ENCODE data around the gene DNAH2. TPM values are rescaled to one million over a fixed set of nuclear protein-coding genes. Genes with fewer than 3 reads are reported as not detected.

The DNAH2 gene
- total and polyA plus RNA-seq, 2 of the 4 experiments (the other 2 are of a cell fraction) = under 0.01 to 0.02 TPM

Other genes starting within 250 kb of the DNAH2 start
- 6.3 and 8.3 TPM in 2 replicates for gene ZBTB4, start 238.1 kb upstream of the DNAH2 start, total RNA-seq (2012; rRNA removed)
- 20.1 and 20.3 TPM in 2 replicates for gene ZBTB4, start 238.1 kb upstream of the DNAH2 start, polyA plus RNA-seq (2012; rRNA removed)
- gene SLC35G6, start 236.3 kb upstream of the DNAH2 start, total RNA-seq (2012; rRNA removed) = not detected in 2 replicates
- not detected in 2 replicates for gene SLC35G6, start 236.3 kb upstream of the DNAH2 start, polyA plus RNA-seq (2012; rRNA removed)
- gene POLR2A, start 233.4 kb upstream of the DNAH2 start, total RNA-seq (2012; rRNA removed) = 56.4 and 56.6 TPM in 2 replicates
- 38.4 and 54.0 TPM in 2 replicates for gene POLR2A, start 233.4 kb upstream of the DNAH2 start, polyA plus RNA-seq (2012; rRNA removed)
- gene TNFSF12, start 168.7 kb upstream of the DNAH2 start, total RNA-seq (2012; rRNA removed) = 2.7 and 3.6 TPM in 2 replicates
- gene TNFSF12, start 168.7 kb upstream of the DNAH2 start, polyA plus RNA-seq (2012; rRNA removed) = 22.0 and 23.1 TPM in 2 replicates
- 0.56 TPM in 1 of 2 replicates, not detected in the other for gene TNFSF13, start 159.0 kb upstream of the DNAH2 start, total RNA-seq (2012; rRNA removed)
- 0.98 and 1.3 TPM in 2 replicates for gene TNFSF13, start 159.0 kb upstream of the DNAH2 start, polyA plus RNA-seq (2012; rRNA removed)
- 72.8 and 120 TPM in 2 replicates for gene SENP3, start 155.8 kb upstream of the DNAH2 start, total RNA-seq (2012; rRNA removed)
- gene SENP3, start 155.8 kb upstream of the DNAH2 start, polyA plus RNA-seq (2012; rRNA removed) = 74.7 and 82.4 TPM in 2 replicates
- 16.0 and 23.3 TPM in 2 replicates for gene CD68, start 138.1 kb upstream of the DNAH2 start, total RNA-seq (2012; rRNA removed)
- gene CD68, start 138.1 kb upstream of the DNAH2 start, polyA plus RNA-seq (2012; rRNA removed) = 43.1 and 55.0 TPM in 2 replicates
- 142 and 149 TPM in 2 replicates for gene MPDU1, start 133.9 kb upstream of the DNAH2 start, total RNA-seq (2012; rRNA removed)
- 135 and 152 TPM in 2 replicates for gene MPDU1, start 133.9 kb upstream of the DNAH2 start, polyA plus RNA-seq (2012; rRNA removed)
- 0.18 and 0.28 TPM in 2 replicates for gene SOX15, start 127.7 kb upstream of the DNAH2 start, total RNA-seq (2012; rRNA removed)
- 0.62 and 1.0 TPM in 2 replicates for gene SOX15, start 127.7 kb upstream of the DNAH2 start, polyA plus RNA-seq (2012; rRNA removed)
- 38.6 and 39.1 TPM in 2 replicates for gene FXR2, start 102.8 kb upstream of the DNAH2 start, total RNA-seq (2012; rRNA removed)
- 55.9 and 59.8 TPM in 2 replicates for gene FXR2, start 102.8 kb upstream of the DNAH2 start, polyA plus RNA-seq (2012; rRNA removed)
- gene SAT2, start 89.9 kb upstream of the DNAH2 start, total RNA-seq (2012; rRNA removed) = 20.4 and 21.4 TPM in 2 replicates
- 43.8 and 45.9 TPM in 2 replicates for gene SAT2, start 89.9 kb upstream of the DNAH2 start, polyA plus RNA-seq (2012; rRNA removed)
- 0.36 TPM in 1 of 2 replicates, not detected in the other for gene SHBG, start 87.6 kb upstream of the DNAH2 start, total RNA-seq (2012; rRNA removed)
- 0.38 and 0.40 TPM in 2 replicates for gene SHBG, start 87.6 kb upstream of the DNAH2 start, polyA plus RNA-seq (2012; rRNA removed)
- not detected in 2 replicates for gene ATP1B2, start 66.8 kb upstream of the DNAH2 start, total RNA-seq (2012; rRNA removed)
- 0.02 TPM in 1 of 2 replicates, not detected in the other for gene ATP1B2, start 66.8 kb upstream of the DNAH2 start, polyA plus RNA-seq (2012; rRNA removed)
- gene TP53, start 30.3 kb upstream of the DNAH2 start, total RNA-seq (2012; rRNA removed) = 26.4 and 31.2 TPM in 2 replicates
- 41.6 and 48.5 TPM in 2 replicates for gene TP53, start 30.3 kb upstream of the DNAH2 start, polyA plus RNA-seq (2012; rRNA removed)
- gene WRAP53, start 29.3 kb upstream of the DNAH2 start, total RNA-seq (2012; rRNA removed) = 5.0 and 6.6 TPM in 2 replicates
- gene WRAP53, start 29.3 kb upstream of the DNAH2 start, polyA plus RNA-seq (2012; rRNA removed) = 9.4 and 9.5 TPM in 2 replicates
- gene EFNB3, start 12.5 kb upstream of the DNAH2 start, total RNA-seq (2012; rRNA removed) = 0.54 and 0.56 TPM in 2 replicates
- gene EFNB3, start 12.5 kb upstream of the DNAH2 start, polyA plus RNA-seq (2012; rRNA removed) = 2.0 TPM in 2 replicates
- 0.72 and 1.1 TPM in 2 replicates for gene KDM6B, start 116.5 kb downstream of the DNAH2 start, total RNA-seq (2012; rRNA removed)
- 3.5 and 4.5 TPM in 2 replicates for gene KDM6B, start 116.5 kb downstream of the DNAH2 start, polyA plus RNA-seq (2012; rRNA removed)
- gene TMEM88, start 137.3 kb downstream of the DNAH2 start, total RNA-seq (2012; rRNA removed) = not detected in 2 replicates
- 1.9 and 2.1 TPM in 2 replicates for gene TMEM88, start 137.3 kb downstream of the DNAH2 start, polyA plus RNA-seq (2012; rRNA removed)
- gene NAA38, start 139.8 kb downstream of the DNAH2 start, total RNA-seq (2012; rRNA removed) = 40.7 and 62.2 TPM in 2 replicates
- 76.8 and 122 TPM in 2 replicates for gene NAA38, start 139.8 kb downstream of the DNAH2 start, polyA plus RNA-seq (2012; rRNA removed)
- gene CYB5D1, start 140.3 kb downstream of the DNAH2 start, total RNA-seq (2012; rRNA removed) = 10.8 and 11.1 TPM in 2 replicates
- gene CYB5D1, start 140.3 kb downstream of the DNAH2 start, polyA plus RNA-seq (2012; rRNA removed) = 7.0 and 8.8 TPM in 2 replicates
- 67.2 and 78.1 TPM in 2 replicates for gene CHD3, start 171.0 kb downstream of the DNAH2 start, total RNA-seq (2012; rRNA removed)
- gene CHD3, start 171.0 kb downstream of the DNAH2 start, polyA plus RNA-seq (2012; rRNA removed) = 55.1 and 65.4 TPM in 2 replicates
- gene RNF227, start 198.5 kb downstream of the DNAH2 start, total RNA-seq (2012; rRNA removed) = 1.3 and 1.4 TPM in 2 replicates
- gene RNF227, start 198.5 kb downstream of the DNAH2 start, polyA plus RNA-seq (2012; rRNA removed) = 2.7 and 3.1 TPM in 2 replicates
- 0.36 and 0.56 TPM in 2 replicates for gene KCNAB3, start 212.1 kb downstream of the DNAH2 start, total RNA-seq (2012; rRNA removed)
- gene KCNAB3, start 212.1 kb downstream of the DNAH2 start, polyA plus RNA-seq (2012; rRNA removed) = 4.2 and 4.9 TPM in 2 replicates
- 31.4 and 50.4 TPM in 2 replicates for gene TRAPPC1, start 214.2 kb downstream of the DNAH2 start, total RNA-seq (2012; rRNA removed)
- 303 and 341 TPM in 2 replicates for gene TRAPPC1, start 214.2 kb downstream of the DNAH2 start, polyA plus RNA-seq (2012; rRNA removed)
- gene CNTROB, start 214.5 kb downstream of the DNAH2 start, total RNA-seq (2012; rRNA removed) = 12.5 and 12.7 TPM in 2 replicates
- 26.3 and 26.4 TPM in 2 replicates for gene CNTROB, start 214.5 kb downstream of the DNAH2 start, polyA plus RNA-seq (2012; rRNA removed)